Stimulated activated CD4-positive, alpha-beta T cell treated with anti-CD3 and anti-CD28 coated beads, Interleukin-12 subunit alpha, Interleukin-12 subunit beta, amount 100 ng/mL, for 48 hours (primary cell): ENCODE data around the gene GLRA1.
"Not testable (repeated sequence)": the region's sequence is repeated elsewhere in the genome, so short reads cannot be mapped to it uniquely, and the experiment has no call there.

Source experiments
- DNase-seq, 3 donors: peaks; one replicate each; pipeline ENCODE4 v3.0.0-alpha.2; 2020; ENCODE audit warnings: low read depth in 2 of 3, low spot score in 1 of 3

Gene GLRA1

GRCh38 chr5:151917904-151918303 is 6.7 kb downstream of the GLRA1 start:
- no peak for DNase-seq

DNA sequence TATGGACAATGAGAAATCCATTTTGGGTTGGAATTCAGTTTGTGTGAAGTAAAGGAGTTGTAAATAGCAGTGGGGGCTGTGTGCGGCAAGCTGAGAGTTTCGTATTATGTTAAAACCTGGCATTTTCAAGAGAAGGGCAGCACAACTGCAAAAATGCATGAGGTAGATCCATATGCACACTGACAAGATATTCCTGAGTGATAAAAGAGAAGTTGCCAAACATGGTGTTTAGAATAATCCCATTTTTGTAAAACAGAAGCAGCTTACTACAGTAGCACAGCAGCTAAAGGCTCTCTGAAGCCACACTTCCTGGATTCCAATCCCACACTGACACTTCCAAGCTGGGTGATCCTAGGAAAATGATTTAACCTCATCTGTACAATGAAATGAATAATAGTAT is 11.2 kb downstream of the GLRA1 start:
- no peak for DNase-seq

DNA sequence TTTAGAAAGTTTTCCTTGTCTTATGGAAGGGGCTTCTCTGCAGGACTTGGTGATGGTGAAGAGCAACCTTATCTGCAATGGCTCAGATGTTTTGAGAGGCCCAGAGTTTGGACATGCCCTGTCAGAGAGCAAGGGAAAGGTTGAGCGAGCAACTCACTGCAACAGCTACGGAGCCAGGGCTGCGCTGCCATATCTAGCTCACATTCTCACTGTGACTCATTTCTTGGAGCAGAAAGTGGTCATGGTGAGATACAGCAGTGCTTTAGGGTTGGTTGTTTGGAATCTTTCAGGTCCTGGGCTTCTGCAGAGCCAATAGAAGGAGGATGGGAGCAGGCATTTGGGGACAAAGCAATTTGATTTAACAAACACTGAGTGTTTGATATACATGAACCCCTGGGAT is 12.3 kb downstream of the GLRA1 start:
- no peak for DNase-seq

DNA sequence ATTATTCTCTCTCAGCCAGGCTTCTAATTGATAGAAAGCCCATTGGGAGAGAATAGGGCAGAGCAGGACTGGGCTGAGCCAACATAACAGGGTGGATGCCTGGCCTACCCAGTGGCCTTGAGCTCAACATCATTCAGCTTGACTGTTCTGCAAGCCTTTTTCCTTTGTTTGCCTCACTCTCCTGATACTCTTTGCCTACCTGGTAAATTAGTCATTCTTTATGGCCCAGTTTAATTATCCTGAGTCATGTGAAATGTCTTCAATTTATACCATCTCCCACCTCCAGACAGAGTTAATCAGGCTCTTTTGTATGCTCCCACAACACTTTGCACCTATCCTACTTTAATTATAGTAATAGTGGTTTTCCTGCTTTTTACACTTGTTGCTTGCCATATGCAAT is 13.6 kb downstream of the GLRA1 start:
- no peak for DNase-seq

GRCh38 chr5:151909628-151910027 is 15.0 kb downstream of the GLRA1 start:
- DNase-seq: no peak

- no peak for DNase-seq
Measured at GRCh38 chr5:151906246-151906645, 18.4 kb downstream of the GLRA1 start.

GRCh38 chr5:151905557-151905961 is 19.1 kb downstream of the GLRA1 start:
- no peak for DNase-seq

DNA sequence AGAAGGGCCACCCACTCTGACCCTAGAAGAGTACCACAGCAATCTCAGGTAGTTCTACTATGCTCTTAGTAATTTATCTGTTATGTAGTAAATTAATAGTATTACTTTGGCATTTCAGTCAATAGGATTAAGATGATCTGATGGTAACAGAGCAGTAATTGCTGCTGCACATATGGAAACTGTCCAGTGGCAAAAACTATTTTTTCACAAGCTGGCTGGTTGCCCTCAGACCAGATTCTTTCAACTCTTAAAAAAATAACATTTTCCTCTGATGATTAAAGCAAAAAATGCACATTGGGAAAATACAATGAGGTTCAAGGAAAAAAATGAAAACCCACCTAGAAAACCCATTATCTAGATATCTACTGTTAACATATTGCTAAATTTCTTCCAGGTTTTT is 19.7 kb downstream of the GLRA1 start:
- DNase-seq: no peak

- DNase-seq: no peak
Measured at GRCh38 chr5:151904127-151904526, 20.5 kb downstream of the GLRA1 start.

DNA sequence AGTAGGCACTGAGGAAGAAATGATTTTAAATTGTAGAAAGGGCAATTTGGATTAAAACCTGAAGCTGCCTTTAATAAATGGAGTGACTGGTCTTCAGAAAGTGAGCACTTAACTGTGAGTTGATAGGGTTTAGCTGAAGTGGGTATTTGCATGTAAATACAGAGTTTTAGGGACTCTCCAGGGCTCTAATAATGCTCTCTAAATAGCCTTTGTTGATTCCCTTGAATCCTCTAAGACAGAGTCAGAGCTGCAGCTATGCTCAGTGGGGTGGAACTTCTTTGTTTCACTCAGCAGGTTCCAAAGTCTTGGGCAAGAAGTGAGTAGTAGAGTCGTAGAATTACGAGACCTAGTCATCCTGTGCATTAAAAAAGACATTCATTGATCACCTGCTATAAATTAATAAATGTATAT is 21.4 kb downstream of the GLRA1 start:
- DNase-seq: no peak

GRCh38 chr5:151902215-151902614 is 22.4 kb downstream of the GLRA1 start:
- DNase-seq: no peak

DNA sequence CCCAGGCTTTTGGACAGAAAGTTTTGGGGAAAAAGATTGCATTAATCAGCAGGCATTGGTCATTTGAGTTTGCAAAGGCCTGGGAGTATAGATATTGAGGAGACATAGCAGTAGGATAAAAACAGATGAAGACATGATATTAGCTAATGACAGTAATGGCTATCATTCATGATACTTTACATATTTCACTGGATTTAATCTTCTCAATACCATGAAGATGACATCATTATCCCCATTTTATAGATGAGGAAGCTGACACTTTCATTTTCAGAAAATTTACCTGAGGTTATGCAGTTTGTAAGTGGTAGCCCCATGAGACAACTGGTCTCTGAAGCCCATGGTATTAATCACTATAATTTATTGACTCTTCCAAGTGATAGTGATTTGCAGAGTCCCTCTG is 23.0 kb downstream of the GLRA1 start:
- no peak for DNase-seq

GRCh38 chr5:151900891-151901290 is 23.8 kb downstream of the GLRA1 start:
- no peak for DNase-seq

GRCh38 chr5:151899399-151899798 is 25.3 kb downstream of the GLRA1 start:
- no peak for DNase-seq

DNA sequence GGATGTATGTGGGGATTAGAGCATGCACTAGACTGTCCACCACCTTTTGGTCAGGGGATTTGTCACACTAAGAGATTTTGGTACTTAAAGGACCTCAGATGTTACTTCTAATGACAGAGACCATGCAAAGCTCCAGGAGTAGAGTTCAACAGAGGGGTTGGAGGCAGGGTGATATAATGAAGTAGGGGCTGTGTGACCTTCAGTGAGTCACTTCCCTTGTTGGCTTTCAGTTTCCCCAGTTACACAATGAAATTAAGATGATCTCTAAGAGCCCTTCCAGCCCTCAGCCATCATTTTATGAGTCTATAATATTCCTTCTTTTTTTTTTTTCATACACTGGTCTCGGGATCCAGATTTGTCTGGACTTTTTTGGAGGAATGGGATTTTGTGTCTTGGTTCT is 26.8 kb downstream of the GLRA1 start:
- no peak for DNase-seq

DNA sequence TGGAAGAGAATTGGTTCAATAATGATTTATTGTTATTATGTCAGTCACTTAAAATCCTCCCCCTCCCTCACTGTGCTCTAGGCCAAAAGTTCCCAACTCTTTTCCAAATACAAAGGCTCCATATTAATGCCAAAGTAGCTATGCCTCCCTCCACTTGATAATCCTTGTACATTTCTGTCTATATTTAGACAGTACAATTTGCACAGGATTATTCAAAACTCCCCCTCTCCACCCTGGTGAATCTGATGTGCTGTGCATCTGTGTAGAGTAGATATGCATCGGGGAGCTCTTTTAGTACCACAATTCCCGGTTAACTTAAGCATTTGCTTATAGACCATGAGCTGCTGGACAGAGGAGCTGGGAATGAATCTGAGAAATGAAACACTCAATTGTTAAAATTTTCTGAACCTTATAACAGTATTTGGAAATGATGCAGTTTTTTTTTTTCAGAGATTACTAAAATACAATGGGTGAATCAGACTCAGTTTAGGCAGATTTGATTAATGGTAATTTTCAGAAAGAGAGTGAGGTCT is 27.6 kb downstream of the GLRA1 start:
- no peak for DNase-seq

DNA sequence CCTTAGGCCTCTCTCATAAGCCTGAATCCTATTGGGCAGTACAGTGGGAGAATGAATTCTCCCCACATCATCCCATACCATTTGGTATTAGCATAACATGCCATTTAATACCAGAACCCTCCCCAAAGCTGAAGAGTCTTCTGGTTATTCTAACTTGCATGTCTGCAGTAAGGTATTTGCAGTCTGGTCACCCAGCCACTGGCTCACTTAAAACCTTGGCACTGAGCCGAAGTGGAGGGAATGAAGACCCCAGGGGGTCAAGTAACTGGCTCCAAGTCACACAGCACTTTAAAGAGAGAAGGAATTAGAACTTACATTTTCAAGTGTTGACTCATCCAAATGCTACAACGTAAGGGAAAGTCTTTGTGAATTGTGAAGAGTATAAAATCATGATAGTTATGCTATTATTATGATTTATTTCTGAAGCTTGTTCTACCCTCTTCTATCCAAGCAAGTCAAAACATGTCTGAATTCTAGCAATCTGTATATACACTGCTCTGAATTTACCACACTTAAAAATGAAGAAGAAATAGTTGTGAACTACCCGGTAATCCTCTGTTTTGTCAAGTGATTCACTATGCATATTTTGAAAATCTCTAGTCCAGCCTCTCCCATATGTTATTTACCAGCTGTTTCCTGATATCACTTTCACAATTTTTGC is 28.5 kb downstream of the GLRA1 start:
- DNase-seq: no peak

GRCh38 chr5:151895660-151896030 is 29.0 kb downstream of the GLRA1 start:
- DNase-seq: no peak

DNA sequence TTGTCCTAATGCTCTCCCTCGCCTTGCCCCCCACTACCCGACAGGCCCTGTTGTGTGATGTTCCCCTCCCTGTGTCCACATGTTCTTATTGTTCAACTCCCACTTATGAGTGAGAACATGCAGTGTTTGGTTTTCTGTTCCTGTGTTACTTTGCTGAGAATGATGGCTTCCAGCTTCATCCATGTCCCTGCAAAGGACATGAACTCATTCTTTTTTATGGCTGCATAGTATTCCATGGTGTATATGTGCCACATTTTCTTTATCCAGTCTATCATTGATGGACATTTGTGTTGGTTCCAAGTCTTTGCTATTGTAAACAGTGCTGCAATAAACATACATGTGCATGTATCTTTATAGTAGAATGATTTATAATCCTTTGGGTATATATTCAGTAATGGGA is 31.2 kb downstream of the GLRA1 start:
- not testable (repeated sequence) for DNase-seq

GRCh38 chr5:151892393-151892792 is 32.3 kb downstream of the GLRA1 start:
- no peak for DNase-seq

GRCh38 chr5:151890299-151890698 is 34.4 kb downstream of the GLRA1 start:
- no peak for DNase-seq

DNA sequence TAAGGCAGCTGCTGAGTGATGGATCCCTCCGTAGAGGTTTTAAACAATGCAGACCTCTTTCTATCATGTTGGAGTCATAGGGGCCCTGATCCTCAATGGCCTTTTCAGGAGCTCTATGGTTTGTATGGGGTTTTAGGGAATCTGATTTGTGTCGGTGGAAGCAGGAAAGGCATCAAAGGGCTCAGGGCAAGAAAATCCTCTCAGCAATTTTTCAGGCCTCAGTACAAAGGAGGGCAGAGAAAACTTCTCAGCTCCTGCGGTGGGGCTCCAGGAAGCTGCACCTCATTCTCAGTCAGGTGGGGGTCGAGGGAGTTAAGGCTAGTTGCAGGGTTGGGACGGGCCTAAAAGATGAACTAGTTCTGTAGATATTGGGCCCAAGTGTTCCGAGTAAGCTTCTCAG is 35.0 kb downstream of the GLRA1 start:
- DNase-seq: no peak

DNA sequence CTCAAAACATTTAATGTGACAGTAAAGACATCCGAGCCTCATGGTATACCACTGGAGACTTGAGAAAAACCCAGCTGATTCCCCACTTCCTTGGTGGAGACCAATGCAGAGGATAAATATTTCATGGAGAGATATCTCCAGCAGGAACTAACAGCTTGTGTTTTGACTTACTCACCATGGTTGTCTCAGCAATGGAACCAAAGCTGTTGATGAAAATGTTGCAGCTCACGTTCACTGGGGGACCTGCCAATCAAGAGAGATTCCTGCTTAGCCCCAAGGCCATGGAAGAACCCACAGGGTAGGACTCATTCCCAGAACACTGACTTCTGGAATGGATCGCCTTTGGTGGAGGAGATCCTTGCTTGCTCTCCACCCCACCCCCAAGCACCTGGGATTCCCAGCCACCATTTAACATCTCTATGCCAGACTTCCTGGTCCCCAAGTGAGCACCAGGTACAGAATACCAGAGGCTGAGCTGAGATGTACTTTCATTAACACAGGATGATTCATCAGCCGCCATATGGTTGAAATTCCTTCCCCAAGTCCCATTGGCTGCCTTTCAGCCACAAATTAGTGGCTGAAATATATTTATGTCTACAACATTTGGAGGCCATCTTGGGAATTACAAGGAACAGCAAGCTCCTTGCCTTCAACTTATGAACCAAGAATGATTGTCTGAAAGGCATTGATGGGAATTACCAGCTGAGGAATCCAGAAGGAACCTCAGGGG is 37.9 kb downstream of the GLRA1 start:
- DNase-seq: no peak
